Endometrial microvascular endothelial cells (primary cell): ENCODE data around the gene WWP2. TPM values are rescaled to one million over a fixed set of nuclear protein-coding genes. Genes with fewer than 3 reads are reported as not detected.
"Not testable (repeated sequence)": the region's sequence is repeated elsewhere in the genome, so short reads cannot be mapped to it uniquely, and the experiment has no call there.

Experiments
- in situ Hi-C: cut with HindIII; loops from 2 replicates; pipeline ENCODE4 v1.10.0; 2017; ENCODE audit warnings: low sequenced_read_pairs, low pct_unique_long_range_greater_than_20kb; ENCODE audit errors: inconsistent ontology term
- total RNA-seq: library from RNA; depleted of rRNA; stranded (reverse); fragments of >200 nt; gene quantifications from one replicate; pipeline ENCODE4 v1.2.3, GENCODE V29; 2015; ENCODE audit errors: inconsistent ontology term

WWP2 gene
- total RNA-seq, 1 donor from 2014 or later = 38.7 TPM

GRCh38 chr16:69932228-69932627, 170.1 kb downstream of the WWP2 start:
- in situ Hi-C loops = no loop called here

GRCh38 chr16:69932691-69933392, 170.7 kb downstream of the WWP2 start:
- in situ Hi-C loops = no loop called here

GRCh38 chr16:69934044-69934443, 171.9 kb downstream of the WWP2 start:
- in situ Hi-C loops = no loop called here

- in situ Hi-C loops = no loop called here
These were observed 172.6 kb downstream of the WWP2 start for GRCh38 chr16:69934751-69935150.

- in situ Hi-C loops = no loop called here
These were observed 173.2 kb downstream of the WWP2 start for GRCh38 chr16:69935278-69935711.

- in situ Hi-C loops = no loop called here
These were observed 173.6 kb downstream of the WWP2 start for GRCh38 chr16:69935740-69936139.

GRCh38 chr16:69936252-69936651, 174.1 kb downstream of the WWP2 start:
- in situ Hi-C loops = no loop called here

- in situ Hi-C loops = no loop called here
These were observed 174.6 kb downstream of the WWP2 start for GRCh38 chr16:69936751-69937211.

- in situ Hi-C loops = no loop called here
These were observed 175.4 kb downstream of the WWP2 start for GRCh38 chr16:69937465-69937951.

GRCh38 chr16:69938981-69939820, 177.1 kb downstream of the WWP2 start:
- in situ Hi-C loops = no loop called here

GRCh38 chr16:69939821-69940585, 177.9 kb downstream of the WWP2 start:
- in situ Hi-C loops = no loop called here

- in situ Hi-C loops = no loop called here
These were observed 178.5 kb downstream of the WWP2 start for GRCh38 chr16:69940676-69941075.

GRCh38 chr16:69941251-69942098, 179.3 kb downstream of the WWP2 start:
- in situ Hi-C loops = no loop called here

- in situ Hi-C loops = no loop called here
These were observed 180.0 kb downstream of the WWP2 start for GRCh38 chr16:69942099-69942491.

GRCh38 chr16:69942627-69943170, 180.6 kb downstream of the WWP2 start:
- in situ Hi-C loops = no loop called here

- in situ Hi-C loops = not testable (repeated sequence)
These were observed 181.3 kb downstream of the WWP2 start for GRCh38 chr16:69943241-69944036.

GRCh38 chr16:69950411-69950810, 188.3 kb downstream of the WWP2 start:
- in situ Hi-C loops = not testable (repeated sequence)
